Smooth muscle cell (in vitro differentiated cells): ENCODE data around the gene SMTN. TPM values are rescaled to one million over a fixed set of nuclear protein-coding genes. Genes with fewer than 3 reads are reported as not detected.

ENCODE experiments used
- DNase-seq: peaks from one replicate; lab custom pipeline; 2025; ENCODE audit not compliant: unreplicated experiment; lab: John Stamatoyannopoulos, UW
- H2AFZ ChIP-seq: fragments of 200-600 bp; sonication (generic); 2 replicates; pipeline ENCODE4 v1.6.0; 2016; ENCODE audit warnings: antibody characterized with exemption, low read depth, mild to moderate bottlenecking
- H3F3A ChIP-seq: fragments of 200-600 bp; sonication (generic); 2 replicates; pipeline ENCODE4 v1.6.0; 2017; ENCODE audit warnings: antibody characterized with exemption, low read depth
- H3K27ac ChIP-seq: fragments of 200-600 bp; sonication (generic); 2 replicates; pipeline ENCODE4 v1.5.1; 2016; ENCODE audit warnings: low read depth, mild to moderate bottlenecking
- H3K27me3 ChIP-seq: fragments of 200-600 bp; sonication (generic); 2 replicates; pipeline ENCODE4 v1.6.1; 2016; ENCODE audit warnings: low read depth, mild to moderate bottlenecking
- H3K36me3 ChIP-seq: fragments of 200-600 bp; sonication (generic); 2 replicates; pipeline ENCODE4 v1.5.1; 2016; ENCODE audit warnings: low read depth
- H3K4me1 ChIP-seq: fragments of 200-600 bp; sonication (generic); 2 replicates; pipeline ENCODE4 v1.5.1; 2016; ENCODE audit warnings: low read depth
- H3K4me2 ChIP-seq: fragments of 200-600 bp; sonication (generic); 2 replicates; pipeline ENCODE4 v1.6.0; 2016; ENCODE audit warnings: mild to moderate bottlenecking
- H3K4me3 ChIP-seq: fragments of 200-600 bp; sonication (generic); 2 replicates; pipeline ENCODE4 v1.5.1; 2016; ENCODE audit warnings: mild to moderate bottlenecking
- H3K79me2 ChIP-seq: fragments of 200-600 bp; sonication (generic); 2 replicates; pipeline ENCODE4 v1.6.0; 2016; ENCODE audit warnings: low read depth, mild to moderate bottlenecking
- H3K9ac ChIP-seq: fragments of 200-600 bp; sonication (generic); 2 replicates; pipeline ENCODE4 v1.6.0; 2016; ENCODE audit warnings: low read depth
- H3K9me3 ChIP-seq: fragments of 200-600 bp; sonication (generic); replicated peaks from 2 replicates; pipeline ENCODE4 v1.5.1; 2016; ENCODE audit warnings: low read depth
- H4K20me1 ChIP-seq: fragments of 200-600 bp; sonication (generic); 2 replicates; pipeline ENCODE4 v1.6.0; 2016; ENCODE audit warnings: low read depth
- CTCF ChIP-seq: fragments of 200-600 bp; sonication (generic); IDR thresholded peaks from 2 replicates; pipeline ENCODE4 v1.5.1; 2017; ENCODE audit warnings: borderline replicate concordance, mild to moderate bottlenecking, antibody characterized with exemption; ENCODE audit not compliant: insufficient read depth, poor library complexity, severe bottlenecking
- WGBS: methylation state at CpG from one replicate; pipeline ENCODE4 v1.1.7; 2016; ENCODE audit warnings: low lambda C conversion rate; 5-methylcytosine and 5-hydroxymethylcytosine counted together
- polyA plus RNA-seq: library from polyadenylated mRNA; unstranded; fragments of >200 nt; fragmentation: Nextera tagmentation; extraction: Ambion mirVana; gene quantifications from 2 replicates; pipeline ENCODE4 v1.2.1, GENCODE V29; 2016
- total RNA-seq: library from RNA; depleted of rRNA; stranded (reverse); fragments of >200 nt; gene quantifications from 2 replicates; pipeline ENCODE4 v1.2.3, GENCODE V29; 2014

SMTN gene
- total and polyA plus RNA-seq, 2 experiments from 2014 or later, result 58.6 to 108 TPM

GRCh38 chr22:31126128-31126868 lies 45.2 kb downstream of the SMTN start:
- H3F3A ChIP-seq, result no peaks in the 10 kb centered on the region
- no peak for DNase-seq
- H3K79me2 ChIP-seq, result no peaks in the 10 kb centered on the region
- H2AFZ ChIP-seq, result no peak overlapping the region
- H3K27me3 ChIP-seq, result no peaks in the 10 kb centered on the region
- no peak overlapping the region for H3K9ac ChIP-seq
- no peak overlapping the region for H3K27ac ChIP-seq
- H3K4me1 ChIP-seq, result no peaks in the 10 kb centered on the region
- H3K36me3 ChIP-seq, result no peaks in the 10 kb centered on the region
- no peaks in the 10 kb centered on the region for H4K20me1 ChIP-seq
- H3K9me3 ChIP-seq, result no peaks in the 10 kb centered on the region
- H3K4me2 ChIP-seq, result no peak overlapping the region
- no peak overlapping the region for H3K4me3 ChIP-seq
- TF ChIP-seq CTCF, result no peak
- WGBS, result 92% methylated on average over 22 of the region's 22 CpGs

GRCh38 chr22:31126869-31127175 lies 45.7 kb downstream of the SMTN start:
- no peaks in the 10 kb centered on the region for H4K20me1 ChIP-seq
- H3K9me3 ChIP-seq, result no peaks in the 10 kb centered on the region
- H3K4me1 ChIP-seq, result no peaks in the 10 kb centered on the region
- no peaks in the 10 kb centered on the region for H3K79me2 ChIP-seq
- DNase-seq, result no peak
- no peak overlapping the region for H3K4me3 ChIP-seq
- H3K36me3 ChIP-seq, result no peaks in the 10 kb centered on the region
- no peaks in the 10 kb centered on the region for H3K27me3 ChIP-seq
- no peak overlapping the region for H3K27ac ChIP-seq
- H3F3A ChIP-seq, result no peaks in the 10 kb centered on the region
- 96% methylated on average over 11 of the region's 13 CpGs for WGBS
- no peak overlapping the region for H2AFZ ChIP-seq
- no peak for TF ChIP-seq CTCF
- no peak overlapping the region for H3K9ac ChIP-seq
- H3K4me2 ChIP-seq, result no peak overlapping the region

- Histone ChIP-seq H3K4me3 (no peak overlapping the region), H3K4me1 (no peaks in the 10 kb centered on the region), H3K27me3 (no peaks in the 10 kb centered on the region), H3K9ac (no peak overlapping the region), H3K9me3 (no peaks in the 10 kb centered on the region), H3K36me3 (no peaks in the 10 kb centered on the region), H3K27ac (no peak overlapping the region), H3K79me2 (no peaks in the 10 kb centered on the region), H3K4me2 (no peak overlapping the region), H4K20me1 (no peaks in the 10 kb centered on the region), H2AFZ (no peak overlapping the region), H3F3A (no peaks in the 10 kb centered on the region)
- DNase-seq, result no peak
- 75% methylated on average over 17 of the region's 19 CpGs for WGBS
- no peak for TF ChIP-seq CTCF
Measured at GRCh38 chr22:31127181-31127772, 46.2 kb downstream of the SMTN start.

GRCh38 chr22:31128156-31128555 lies 47.0 kb downstream of the SMTN start:
- H3F3A ChIP-seq, result no peaks in the 10 kb centered on the region
- H3K4me2 ChIP-seq, result no peak overlapping the region
- DNase-seq, result no peak
- no peaks in the 10 kb centered on the region for H3K79me2 ChIP-seq
- WGBS, result 91% methylated on average over 7 of the region's 7 CpGs
- H4K20me1 ChIP-seq, result no peaks in the 10 kb centered on the region
- H3K36me3 ChIP-seq, result no peaks in the 10 kb centered on the region
- H3K4me3 ChIP-seq, result no peak overlapping the region
- H2AFZ ChIP-seq, result no peak overlapping the region
- no peak overlapping the region for H3K9ac ChIP-seq
- no peaks in the 10 kb centered on the region for H3K4me1 ChIP-seq
- no peak overlapping the region for H3K27ac ChIP-seq
- no peaks in the 10 kb centered on the region for H3K9me3 ChIP-seq
- no peak for TF ChIP-seq CTCF
- H3K27me3 ChIP-seq, result no peaks in the 10 kb centered on the region
